SW480 (cell line): ENCODE measurements around the gene HDHD2.

Experiments used
- DNase-seq: peaks from one replicate; pipeline ENCODE4 v3.0.0-alpha.2; 2016; ENCODE audit warnings: low spot score

Gene HDHD2

GRCh38 chr18:47062471-47062870 lies 87.8 kb downstream of the HDHD2 start:
- DNase-seq, result no peak
